ENCODE results near the gene CCNL2. TPM values are rescaled to one million over a fixed set of nuclear protein-coding genes. Genes with fewer than 3 reads are reported as not detected.
"Not testable (repeated sequence)": the region's sequence is repeated elsewhere in the genome, so short reads cannot be mapped to it uniquely, and the experiment has no call there.

Gene CCNL2
- polyA plus RNA-seq (ENCODE audit: insufficient read length in 3 of 3), result 100 to 1,000 TPM; 183 to 230 (median 206) TPM

GRCh38 chr1:1399187-1399871 is at the start of gene CCNL2:
Gene CCNL2, minus strand, starts transcription at chr1:1399335. Its CDS starts 29 bp downstream, at chr1:1399306.
- peak; percentile 92 to 96 (median 95) for DNase-seq (ENCODE audit: low read depth in 3 of 3, low spot score in 2 of 3)

GRCh38 chr1:1446631-1447030 is 47.5 kb upstream of the CCNL2 start:
- not testable (repeated sequence) for DNase-seq (ENCODE audit: low read depth in 3 of 3, low spot score in 2 of 3)

GRCh38 chr1:1442069-1442770 is 43.1 kb upstream of the CCNL2 start:
- no peak for DNase-seq (ENCODE audit: low read depth in 3 of 3, low spot score in 2 of 3)

DNA sequence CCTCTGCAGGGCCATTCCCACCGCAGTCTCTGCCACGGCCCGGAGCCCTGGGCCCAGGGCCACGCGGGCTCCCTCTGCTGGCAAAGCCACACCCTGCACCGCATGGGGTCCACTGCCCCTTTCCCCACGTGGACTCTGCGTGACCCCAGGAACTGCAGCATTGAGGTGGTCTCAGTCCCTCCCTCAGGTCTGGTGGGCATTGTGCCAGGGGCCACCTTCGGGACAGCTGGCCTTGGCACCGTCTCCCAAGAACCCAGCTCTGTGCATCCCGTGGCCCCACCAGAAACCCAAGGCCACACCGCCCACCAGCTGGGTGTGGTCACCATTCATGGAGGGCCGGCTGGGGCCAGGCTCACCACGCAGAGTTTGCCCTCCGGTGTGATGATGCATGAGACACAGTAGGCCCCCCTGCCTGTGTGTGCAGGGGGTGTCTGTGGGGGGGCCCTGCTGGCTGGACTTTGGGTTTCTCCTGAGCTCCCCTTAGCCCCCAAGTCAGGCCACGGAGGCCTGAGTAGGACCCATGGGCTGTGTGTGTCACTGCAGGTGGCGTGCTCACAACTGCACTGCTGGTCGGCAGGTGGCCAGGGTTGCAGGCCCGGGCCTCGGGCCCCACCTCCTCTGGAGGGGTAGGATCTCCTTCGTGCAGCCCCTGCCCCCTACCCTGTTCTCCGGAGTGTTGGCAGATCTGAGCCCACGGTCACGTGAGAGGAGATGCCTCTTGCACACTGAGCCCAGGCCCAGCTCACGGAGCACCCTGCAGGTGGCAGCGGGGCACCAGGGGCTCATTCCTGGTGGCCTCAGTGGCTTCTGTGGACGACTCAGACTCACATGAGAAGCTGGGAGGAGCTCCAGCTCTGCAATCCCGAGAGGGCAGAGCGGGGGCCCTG is 42.1 kb upstream of the CCNL2 start:
- DNase-seq (ENCODE audit: low read depth in 3 of 3, low spot score in 2 of 3), result no peak

DNA sequence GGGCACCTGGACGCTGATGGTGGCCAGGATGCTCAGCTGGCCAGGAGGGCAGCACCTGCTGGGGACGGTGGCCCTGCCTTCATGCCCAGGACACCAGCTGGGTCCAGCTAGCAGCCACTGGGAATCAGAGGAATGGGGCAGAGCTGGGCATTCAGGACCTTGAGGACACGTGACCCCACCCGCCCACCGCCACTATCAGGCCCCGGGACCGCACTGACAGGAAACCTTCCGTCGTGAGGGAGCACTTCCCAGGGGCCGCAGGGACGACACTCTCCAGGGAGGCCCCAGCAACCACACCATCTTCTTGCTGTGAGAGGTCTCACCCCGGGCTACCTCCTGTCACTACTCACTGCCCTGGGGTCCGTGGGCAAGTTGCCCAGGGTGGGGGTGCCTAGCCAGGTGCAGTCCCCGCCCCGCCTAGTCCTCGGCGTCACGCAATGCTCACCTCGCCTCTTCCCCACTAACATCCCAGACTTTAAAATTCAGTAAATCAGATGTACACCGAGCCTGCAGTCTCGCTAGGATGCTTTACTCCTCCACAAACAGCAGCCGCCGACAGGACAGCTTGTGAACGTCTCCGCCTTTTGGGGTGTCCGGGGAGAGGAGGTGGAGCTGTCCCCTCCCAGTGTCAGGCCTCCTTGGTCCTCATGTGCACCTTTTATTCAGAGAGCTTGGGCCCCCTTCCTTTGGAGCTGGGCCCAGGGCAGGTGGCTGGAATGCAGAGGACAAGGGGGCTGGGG is 41.3 kb upstream of the CCNL2 start:
- no peak for DNase-seq (ENCODE audit: low read depth in 3 of 3, low spot score in 2 of 3)

- DNase-seq (ENCODE audit: low read depth in 3 of 3, low spot score in 2 of 3), result no peak
Measured at GRCh38 chr1:1439546-1440261, 40.6 kb upstream of the CCNL2 start.

- no peak for DNase-seq (ENCODE audit: low read depth in 3 of 3, low spot score in 2 of 3)
Measured at GRCh38 chr1:1438531-1439381, 39.6 kb upstream of the CCNL2 start.

DNA sequence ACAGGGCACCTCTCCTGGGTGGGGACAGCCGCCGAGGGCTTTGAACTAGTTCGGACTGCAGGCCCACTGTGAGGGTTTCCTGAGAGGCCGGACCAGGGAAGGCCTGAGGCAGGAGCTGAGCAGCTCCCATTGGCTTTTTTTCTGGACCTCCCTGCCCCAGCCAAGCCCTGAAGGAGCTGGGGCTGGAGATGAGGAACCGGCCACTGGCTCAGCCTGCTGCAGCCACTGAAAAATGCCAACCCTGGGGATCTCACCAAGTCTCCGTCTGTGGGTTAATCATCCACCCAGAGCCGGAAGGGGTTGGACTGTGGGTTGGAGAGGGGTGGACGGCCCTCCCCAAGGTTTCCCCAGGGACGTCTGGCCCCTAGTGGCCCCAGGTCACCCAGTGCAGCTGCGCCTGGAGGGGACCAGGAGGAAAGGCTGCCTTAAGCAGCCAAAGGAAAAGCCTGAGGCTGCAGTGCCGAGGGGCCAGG is 38.8 kb upstream of the CCNL2 start:
- no peak for DNase-seq (ENCODE audit: low read depth in 3 of 3, low spot score in 2 of 3)

- DNase-seq (ENCODE audit: low read depth in 3 of 3, low spot score in 2 of 3), result no peak
Measured at GRCh38 chr1:1437033-1437903, 38.1 kb upstream of the CCNL2 start.

GRCh38 chr1:1436630-1437032 is 37.5 kb upstream of the CCNL2 start:
- no peak for DNase-seq (ENCODE audit: low read depth in 3 of 3, low spot score in 2 of 3)

GRCh38 chr1:1435911-1436629 is 36.9 kb upstream of the CCNL2 start:
- DNase-seq (ENCODE audit: low read depth in 3 of 3, low spot score in 2 of 3), result no peak

DNA sequence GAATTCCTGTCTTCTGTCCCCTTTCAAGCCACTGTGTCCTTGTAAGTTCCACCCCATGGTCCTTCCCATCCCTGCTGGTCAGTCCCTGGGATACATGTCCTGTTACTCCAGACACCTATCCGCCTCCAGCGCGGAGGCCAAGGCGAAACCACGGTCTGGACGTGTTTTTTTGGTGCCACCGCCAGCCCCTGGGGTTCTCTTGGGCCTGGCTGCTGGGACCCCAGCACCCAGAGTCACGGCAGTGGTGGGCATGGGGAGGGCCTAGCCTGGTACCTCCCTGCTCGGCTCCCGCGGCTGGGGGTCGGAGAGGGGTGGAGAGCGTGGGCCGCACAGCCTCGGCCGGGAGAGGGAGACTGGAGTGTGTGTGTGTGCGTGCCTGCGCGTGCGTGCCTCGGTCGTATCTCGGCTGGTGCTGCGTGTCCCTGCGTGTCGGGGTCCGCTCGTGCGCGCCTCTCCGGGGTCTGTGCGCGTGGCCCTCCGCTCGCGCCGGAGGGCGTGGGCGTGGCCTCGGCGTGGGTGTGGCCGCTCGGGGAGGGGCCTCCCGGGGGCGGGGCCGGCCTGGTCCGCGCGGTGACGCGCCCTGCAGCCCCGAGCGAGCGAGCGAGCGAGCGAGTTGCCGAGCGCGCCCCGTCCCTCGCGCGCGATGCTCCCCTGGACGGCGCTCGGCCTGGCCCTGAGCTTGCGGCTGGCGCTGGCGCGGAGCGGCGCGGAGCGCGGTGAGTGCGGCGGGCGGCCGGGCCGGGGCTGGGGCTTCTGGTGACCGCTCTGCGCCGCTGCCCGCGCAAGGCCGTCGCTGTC is 36.2 kb upstream of the CCNL2 start, which contains the start of gene VWA1:
Gene VWA1 (plus strand): TSS at position 585 of the 798 bp plus-strand sequence. CDS start 59 bp downstream, at position 644.
- DNase-seq (ENCODE audit: low read depth in 3 of 3, low spot score in 2 of 3), result no peak

- DNase-seq (ENCODE audit: low read depth in 3 of 3, low spot score in 2 of 3), result no peak
Measured at GRCh38 chr1:1434824-1435105, 35.6 kb upstream of the CCNL2 start.

DNA sequence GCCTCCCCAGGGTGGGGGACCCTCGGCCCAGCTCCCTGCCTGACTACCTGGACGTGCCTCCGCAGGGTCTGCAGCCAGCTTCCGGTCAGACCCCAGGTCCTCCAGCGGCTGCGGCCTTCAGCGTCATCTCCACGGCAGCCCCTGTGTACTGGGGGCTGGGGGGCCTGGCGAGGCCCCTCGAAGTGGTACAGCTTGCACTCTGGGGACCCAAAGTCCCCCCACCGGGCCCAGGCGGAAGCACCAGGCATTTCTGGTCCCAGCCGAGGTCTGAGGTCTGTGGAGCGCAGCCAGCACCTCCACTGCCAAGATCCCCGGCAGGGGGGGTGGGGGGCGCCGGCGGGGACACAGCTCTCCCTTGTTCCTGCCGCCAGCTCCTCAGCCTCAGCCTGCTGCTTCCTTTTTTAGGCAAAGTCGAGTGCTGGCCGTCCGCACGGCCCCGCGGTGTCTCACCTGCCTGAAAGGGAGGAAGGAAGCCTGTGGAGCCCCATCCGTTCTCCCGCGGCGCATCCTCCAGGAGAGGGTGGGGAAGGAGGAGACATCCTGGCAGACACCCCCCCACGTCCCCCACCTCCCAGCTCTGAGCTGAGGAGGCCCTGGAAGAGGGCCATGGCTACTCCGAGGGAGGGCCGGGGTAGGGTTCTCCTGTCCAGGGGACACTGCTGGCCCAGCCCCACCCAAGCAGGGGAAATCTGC is 35.1 kb upstream of the CCNL2 start:
- DNase-seq (ENCODE audit: low read depth in 3 of 3, low spot score in 2 of 3), result no peak

GRCh38 chr1:1433804-1434130 is 34.6 kb upstream of the CCNL2 start:
- DNase-seq (ENCODE audit: low read depth in 3 of 3, low spot score in 2 of 3), result no peak
